LHCN-M2 (cell line): Measurements from ENCODE around the gene OLIG2. TPM values are rescaled to one million over a fixed set of nuclear protein-coding genes. Genes with fewer than 3 reads are reported as not detected.

Experiments used
- DNase-seq: peaks from one replicate; pipeline ENCODE4 v3.0.0-alpha.2; 2012; ENCODE audit warnings: low read depth
- total RNA-seq: library from RNA; depleted of rRNA; stranded (reverse); fragments of >200 nt; gene quantifications from 2 replicates; pipeline ENCODE4 v1.2.3, GENCODE V29; 2014

OLIG2 gene
- total RNA-seq, 1 experiment from 2014 or later: not detected

- DNase-seq: no peak
Observed at GRCh38 chr21:33032434-33033047, 6.8 kb downstream of the OLIG2 start.

GRCh38 chr21:33033094-33033951 is 7.6 kb downstream of the OLIG2 start:
- no peak for DNase-seq

- no peak for DNase-seq
Observed at GRCh38 chr21:33033961-33034413, 8.3 kb downstream of the OLIG2 start.

- no peak for DNase-seq
Observed at GRCh38 chr21:33035147-33035546, 9.4 kb downstream of the OLIG2 start.

GRCh38 chr21:33036430-33037162 is 10.9 kb downstream of the OLIG2 start:
- DNase-seq: peak; percentile 47

GRCh38 chr21:33037501-33037900 is 11.8 kb downstream of the OLIG2 start:
- DNase-seq: no peak

- peak; percentile 21 for DNase-seq
Observed at GRCh38 chr21:33039536-33039935, 13.8 kb downstream of the OLIG2 start.

- no peak for DNase-seq
Observed at GRCh38 chr21:33040215-33040614, 14.5 kb downstream of the OLIG2 start.

GRCh38 chr21:33041981-33042380 is 16.2 kb downstream of the OLIG2 start:
- no peak for DNase-seq

GRCh38 chr21:33042812-33043211 is 17.1 kb downstream of the OLIG2 start:
- DNase-seq: peak; percentile 90

GRCh38 chr21:33046455-33046854 is 20.7 kb downstream of the OLIG2 start:
- DNase-seq: no peak

GRCh38 chr21:33047231-33047630 is 21.5 kb downstream of the OLIG2 start:
- peak; percentile 45 for DNase-seq

GRCh38 chr21:33051925-33052324 is 26.2 kb downstream of the OLIG2 start:
- DNase-seq: no peak

GRCh38 chr21:33053951-33054350 is 28.2 kb downstream of the OLIG2 start:
- no peak for DNase-seq

GRCh38 chr21:33055991-33056390 is 30.3 kb downstream of the OLIG2 start:
- DNase-seq: no peak

- DNase-seq: no peak
Observed at GRCh38 chr21:33057385-33057940, 31.7 kb downstream of the OLIG2 start.

- no peak for DNase-seq
Observed at GRCh38 chr21:33058527-33058926, 32.8 kb downstream of the OLIG2 start.

GRCh38 chr21:33058957-33059356 is 33.2 kb downstream of the OLIG2 start:
- DNase-seq: no peak

GRCh38 chr21:33059380-33059841 is 33.7 kb downstream of the OLIG2 start:
- DNase-seq: no peak

- DNase-seq: no peak
Observed at GRCh38 chr21:33061233-33061632, 35.5 kb downstream of the OLIG2 start.

- no peak for DNase-seq
Observed at GRCh38 chr21:33063375-33063883, 37.7 kb downstream of the OLIG2 start.
